Right renal pelvis (tissue), 4 donors: ENCODE results near the gene DFFB. TPM values are rescaled to one million over a fixed set of nuclear protein-coding genes. Genes with fewer than 3 reads are reported as not detected.
"Not testable (repeated sequence)": the region's sequence is repeated elsewhere in the genome, so short reads cannot be mapped to it uniquely, and the experiment has no call there.

Experiments
- DNase-seq, 4 donors: peaks; one replicate each; pipeline ENCODE4 v3.0.0-alpha.2; 2013; ENCODE audit warnings: low read depth in 4 of 4, low spot score in 3 of 4, missing footprints in 1 of 4
- polyA plus RNA-seq, 4 donors: library from polyadenylated mRNA; unstranded; fragments of 120-200 nt; gene quantifications; one replicate each; pipeline ENCODE4 v1.2.1, GENCODE V29; 2013; ENCODE audit not compliant: insufficient read length in 4 of 4

The DFFB gene
- polyA plus RNA-seq, 4 donors, result 5.7 to 8.6 (median 6.9) TPM

DNA sequence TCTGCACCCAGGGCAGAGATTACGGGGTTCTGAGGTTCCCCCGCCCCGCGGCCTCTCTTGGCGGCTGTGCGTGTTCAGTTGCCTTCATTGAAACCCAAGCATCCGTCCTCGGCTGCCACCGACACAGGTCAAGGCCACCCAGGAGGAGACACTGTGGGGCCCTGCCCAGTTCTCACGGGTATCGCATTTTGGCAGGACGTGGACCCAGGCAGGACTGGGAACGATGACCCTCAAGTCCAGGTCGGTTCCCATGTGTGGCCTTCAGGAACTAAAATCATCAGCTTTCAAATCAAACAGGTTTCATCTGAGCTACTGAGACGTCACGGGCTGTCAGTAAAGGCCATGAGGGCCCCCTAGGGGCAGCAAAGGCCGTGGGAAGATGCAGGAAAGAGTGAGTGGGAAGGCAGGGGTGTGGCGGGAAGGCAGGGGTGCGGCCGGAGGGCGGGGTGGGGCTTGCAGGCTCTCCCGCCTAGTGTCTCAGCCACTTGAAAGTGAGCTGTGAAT is 49.8 kb downstream of the DFFB start:
- DNase-seq, result no peak

GRCh38 chr1:3907621-3908165 is 50.4 kb downstream of the DFFB start:
- no peak for DNase-seq

DNA sequence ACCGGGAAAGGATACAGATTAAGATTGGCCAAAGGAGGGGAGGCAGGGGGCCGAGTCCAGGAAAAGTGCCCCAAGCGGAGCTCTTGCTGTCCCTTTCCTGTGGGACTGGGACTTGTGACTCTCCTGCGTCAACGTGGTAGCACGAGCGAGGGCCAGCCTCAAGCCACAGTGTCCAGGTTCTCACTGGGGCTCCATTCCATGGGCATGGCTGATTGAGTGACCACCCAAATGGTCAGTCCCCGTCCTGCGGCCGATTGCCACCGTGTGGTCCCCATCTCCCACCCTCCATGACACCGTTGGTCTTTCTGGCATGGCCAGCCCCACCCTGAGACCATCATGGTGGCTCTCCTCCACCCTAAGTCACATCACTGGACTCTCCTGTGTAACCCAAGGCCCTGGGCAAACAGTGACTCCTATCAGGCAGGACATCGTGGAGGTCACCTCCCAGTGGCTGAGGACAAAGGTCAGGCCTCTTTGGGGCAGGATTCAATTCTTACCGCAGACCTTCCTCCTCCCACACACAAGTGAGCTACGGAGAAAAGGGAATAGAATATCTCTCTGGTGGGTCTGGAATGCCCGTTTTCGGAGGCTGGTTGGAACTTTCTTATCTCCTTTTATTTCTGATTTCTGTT is 51.7 kb downstream of the DFFB start:
- no peak for DNase-seq

GRCh38 chr1:3909615-3910014 is 52.3 kb downstream of the DFFB start:
- DNase-seq, result no peak

- DNase-seq, result no peak
Measured at GRCh38 chr1:3910049-3910731, 52.9 kb downstream of the DFFB start.

GRCh38 chr1:3910857-3911845 is 53.9 kb downstream of the DFFB start:
- peak; percentile 59 to 63 (median 60) for DNase-seq

- DNase-seq, result no peak
Measured at GRCh38 chr1:3911981-3912808, 54.9 kb downstream of the DFFB start.

GRCh38 chr1:3912809-3913685 is 55.8 kb downstream of the DFFB start:
- DNase-seq, result no peak

DNA sequence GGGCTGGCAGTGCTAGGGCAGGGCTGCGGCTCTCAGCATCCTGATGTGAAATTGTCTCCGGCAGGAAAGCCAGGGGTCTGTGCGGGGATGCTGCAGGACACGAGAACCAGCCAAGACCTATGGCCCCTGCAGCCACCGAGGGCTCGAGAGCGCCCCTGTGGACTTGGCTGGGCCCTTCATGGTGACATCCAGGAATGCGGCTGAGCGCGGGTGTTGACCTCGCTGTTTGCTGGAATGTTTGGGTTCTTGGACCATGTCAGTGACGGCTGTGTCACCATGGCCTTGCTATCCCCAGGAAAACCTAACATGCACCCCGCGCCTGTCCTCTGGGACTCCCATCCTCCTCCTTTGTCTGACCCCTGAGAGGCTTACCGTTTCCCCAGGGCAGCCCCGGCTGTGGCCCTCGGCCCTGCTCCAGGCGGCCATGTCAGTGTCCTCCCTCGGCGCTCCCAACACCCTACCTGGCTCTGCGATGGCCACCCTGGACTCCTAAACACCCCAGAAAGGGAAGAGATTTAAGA is 57.1 kb downstream of the DFFB start:
- DNase-seq, result no peak

DNA sequence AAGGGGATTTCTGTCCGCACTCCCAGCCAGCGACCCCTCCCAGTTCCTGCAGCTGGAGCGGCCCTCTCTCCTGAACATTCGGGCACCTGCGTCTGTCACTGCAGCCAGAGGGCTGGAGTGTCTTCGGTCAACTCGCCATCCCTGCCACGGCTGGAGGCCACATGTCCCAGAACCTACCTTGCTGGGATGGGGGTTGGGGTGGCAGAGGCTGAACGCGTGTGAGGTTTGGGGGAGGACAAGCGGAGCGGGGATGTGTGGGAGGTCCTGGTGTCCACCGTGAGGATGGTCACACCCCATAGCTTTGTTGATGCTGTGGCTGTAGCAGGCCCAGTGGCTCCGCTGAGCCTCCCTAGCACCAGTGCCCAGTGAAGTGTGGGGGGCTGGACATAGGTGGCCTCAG is 57.6 kb downstream of the DFFB start:
- DNase-seq, result no peak

DNA sequence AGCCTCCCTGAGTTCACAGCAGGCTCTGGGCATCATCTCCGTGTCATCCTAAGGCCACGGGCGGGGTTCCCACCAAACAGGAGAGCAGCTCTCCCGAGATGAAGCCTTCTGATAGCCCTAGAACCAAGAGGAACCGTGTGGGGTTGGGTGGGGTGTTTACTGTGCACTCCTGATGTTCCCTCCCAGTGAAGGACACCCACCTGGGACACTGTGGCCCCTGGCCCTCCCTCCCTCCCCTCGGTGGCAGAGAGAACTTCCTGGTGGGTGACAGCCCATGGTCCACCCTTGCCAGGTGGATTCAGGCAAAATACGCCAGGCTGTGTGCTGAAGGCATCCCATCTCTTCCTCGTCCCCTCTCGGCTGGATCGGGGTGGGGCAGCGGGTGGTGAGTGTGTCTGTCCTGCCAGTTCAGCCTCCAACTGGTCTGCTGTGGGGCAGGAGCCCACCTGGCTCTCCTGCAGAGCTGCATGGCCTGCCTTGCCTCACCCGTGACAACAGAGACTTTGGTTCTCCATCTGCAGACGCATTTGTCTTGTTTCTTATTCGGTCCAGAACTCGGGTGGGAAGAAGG is 58.4 kb downstream of the DFFB start:
- DNase-seq, result no peak

- DNase-seq, result no peak
Measured at GRCh38 chr1:3917761-3918160, 60.5 kb downstream of the DFFB start.

DNA sequence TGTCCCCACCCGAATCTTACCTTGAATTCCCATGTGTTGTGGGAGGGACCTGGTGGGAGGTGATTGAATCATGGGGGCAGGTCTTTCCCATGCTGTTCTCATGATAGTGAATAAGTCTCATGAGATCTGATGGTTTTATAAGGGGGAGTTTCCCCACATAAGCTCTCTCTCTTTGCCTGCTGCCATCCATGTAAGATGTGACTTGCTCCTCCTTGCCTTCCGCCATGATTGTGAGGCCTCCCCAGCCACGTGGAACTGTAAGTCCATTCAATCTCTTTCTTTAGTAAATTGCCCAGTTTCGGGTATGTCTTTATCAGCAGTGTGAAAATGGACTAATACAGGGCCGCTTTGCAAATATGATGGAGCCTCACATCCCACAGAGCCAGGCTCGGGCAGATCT is 61.1 kb downstream of the DFFB start:
- not testable (repeated sequence) for DNase-seq

- DNase-seq, result no peak
Measured at GRCh38 chr1:3918966-3919611, 61.8 kb downstream of the DFFB start.

GRCh38 chr1:3919706-3920105 is 62.4 kb downstream of the DFFB start:
- DNase-seq, result no peak

DNA sequence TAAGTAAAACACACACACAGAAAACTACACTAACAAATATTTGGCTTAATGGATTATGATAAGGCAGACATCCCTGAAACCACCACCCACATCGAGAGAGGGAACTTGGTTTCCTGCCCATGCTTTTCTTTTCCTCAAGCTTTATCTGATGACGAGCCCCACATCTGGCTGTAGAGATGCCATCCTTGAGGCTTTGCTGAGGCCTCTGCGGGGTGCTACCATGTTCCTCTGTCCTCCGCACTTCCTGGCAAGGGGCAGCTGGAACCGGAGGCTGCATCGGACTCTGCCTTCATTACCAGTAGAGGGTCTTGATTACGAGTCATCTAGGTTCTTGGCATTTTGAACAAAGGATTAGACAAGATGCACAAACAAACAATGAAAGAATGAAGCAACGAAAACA is 64.5 kb downstream of the DFFB start:
- no peak for DNase-seq

DNA sequence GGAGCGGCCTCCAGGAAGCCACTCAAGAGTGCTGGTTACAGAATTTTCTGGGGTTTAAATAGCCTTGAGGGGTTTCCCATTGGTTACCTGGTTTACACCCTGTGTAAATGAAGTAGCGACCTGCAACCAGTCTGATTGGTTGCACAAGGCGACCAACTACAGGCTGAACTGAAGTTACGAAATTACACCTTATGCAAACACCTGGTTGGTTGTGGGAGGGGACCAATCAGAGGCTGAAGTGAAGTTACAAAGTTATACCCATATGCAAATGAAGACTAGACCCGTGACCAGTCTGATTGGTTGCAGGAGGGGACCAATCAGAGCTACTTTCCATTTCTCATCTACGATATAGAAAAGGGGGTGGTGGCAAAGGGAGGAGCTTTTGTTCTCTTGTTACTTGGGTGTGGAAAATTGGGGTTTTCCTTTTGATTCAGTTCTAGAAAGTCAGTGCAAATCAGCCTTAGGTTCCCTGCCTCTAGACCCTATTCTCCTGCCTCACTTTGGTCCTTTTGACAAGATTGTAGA is 65.0 kb downstream of the DFFB start:
- DNase-seq, result no peak

DNA sequence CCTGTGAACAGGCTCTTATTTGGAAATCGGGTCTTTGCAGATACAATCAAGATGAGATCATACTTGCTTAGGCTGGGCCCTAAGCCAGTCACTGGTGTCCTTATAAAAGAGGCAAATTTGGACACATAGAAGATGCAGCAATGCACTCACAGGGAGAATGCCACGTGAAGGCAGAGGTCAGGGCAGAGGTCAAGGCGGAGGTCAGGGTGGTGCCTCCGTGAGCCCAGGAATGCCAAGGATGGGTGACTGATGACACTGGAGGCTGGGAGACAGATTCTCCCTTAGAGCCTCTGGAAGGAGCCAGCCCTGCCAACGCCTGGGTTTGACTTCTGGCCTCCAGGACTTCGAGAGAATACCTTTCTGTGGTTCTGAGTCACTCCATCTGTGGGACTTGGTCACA is 65.6 kb downstream of the DFFB start:
- DNase-seq, result no peak
